GM21723 (cell line): ENCODE data around the gene UCN3.
A peak's percentile ranks its signal among the peaks of the same experiment; 100 is the strongest.
"Not testable (repeated sequence)": the region's sequence is repeated elsewhere in the genome, so short reads cannot be mapped to it uniquely, and the experiment has no call there.

Source experiments
- ATAC-seq: cut with Tn5 transposase; IDR thresholded peaks from one replicate; pipeline ENCODE4 v1.9.1; 2021; ENCODE audit warnings: mild to moderate bottlenecking, moderate library complexity; ENCODE audit not compliant: unreplicated experiment

UCN3 gene

GRCh38 chr10:5404208-5405041 lies 39.7 kb downstream of the UCN3 start, which contains the start of gene TUBAL3:
Gene TUBAL3 (minus strand): TSS chr10:5404828. CDS start chr10:5404792, 36 bp downstream.
- ATAC-seq: no peak

- no peak for ATAC-seq
These were observed 42.2 kb downstream of the UCN3 start for GRCh38 chr10:5406918-5407317.

- ATAC-seq: not testable (repeated sequence)
These were observed 46.0 kb downstream of the UCN3 start for GRCh38 chr10:5410787-5411186.

GRCh38 chr10:5411941-5412276 lies 47.1 kb downstream of the UCN3 start:
- ATAC-seq: no peak

- peak; percentile 99 for ATAC-seq
These were observed 47.6 kb downstream of the UCN3 start, which contains the start of gene NET1 for GRCh38 chr10:5412277-5412941. Gene NET1 (plus strand): TSS chr10:5412557. CDS start chr10:5412693, 136 bp downstream.

- ATAC-seq: no peak
These were observed 48.5 kb downstream of the UCN3 start for GRCh38 chr10:5413012-5413938.

- ATAC-seq: no peak
These were observed 52.2 kb downstream of the UCN3 start for GRCh38 chr10:5416981-5417380.

GRCh38 chr10:5418584-5418983 lies 53.8 kb downstream of the UCN3 start:
- no peak for ATAC-seq

GRCh38 chr10:5419466-5420094 lies 54.8 kb downstream of the UCN3 start:
- ATAC-seq: no peak

GRCh38 chr10:5423771-5424170 lies 59.0 kb downstream of the UCN3 start:
- no peak for ATAC-seq
